HG03135 (cell line): ENCODE data around the gene RALGAPB.
"Not testable (repeated sequence)": the region's sequence is repeated elsewhere in the genome, so short reads cannot be mapped to it uniquely, and the experiment has no call there.

Experiments used
- ATAC-seq: cut with Tn5 transposase; IDR thresholded peaks from one replicate; pipeline ENCODE4 v1.9.1; 2021; ENCODE audit warnings: mild to moderate bottlenecking, moderate library complexity; ENCODE audit not compliant: unreplicated experiment

Gene RALGAPB

DNA sequence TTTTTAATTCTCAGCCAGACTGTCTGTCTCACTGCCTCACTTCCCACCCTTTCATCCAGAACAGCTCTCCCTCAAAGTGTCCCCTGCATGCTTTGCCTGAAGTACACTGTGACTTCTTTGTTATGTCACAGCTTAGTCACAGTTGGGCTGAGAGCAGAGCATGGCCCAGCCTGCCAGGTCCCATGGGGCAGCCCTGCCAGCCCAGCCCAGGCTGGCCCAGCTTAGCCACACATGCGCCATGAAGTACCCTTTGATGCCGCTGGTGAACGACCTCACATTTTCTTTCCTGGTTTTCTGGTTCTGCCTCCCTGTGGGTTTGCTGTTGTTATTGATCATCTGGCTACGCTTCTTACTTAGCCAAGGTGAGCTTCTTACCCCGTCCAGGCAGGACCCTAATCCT is 108.4 kb downstream of the RALGAPB start, which contains the start of gene ADIG:
TSS of gene ADIG (plus strand) at position 185 of the 400 bp plus-strand sequence. CDS start at position 239, 54 bp downstream.
- ATAC-seq: no peak

DNA sequence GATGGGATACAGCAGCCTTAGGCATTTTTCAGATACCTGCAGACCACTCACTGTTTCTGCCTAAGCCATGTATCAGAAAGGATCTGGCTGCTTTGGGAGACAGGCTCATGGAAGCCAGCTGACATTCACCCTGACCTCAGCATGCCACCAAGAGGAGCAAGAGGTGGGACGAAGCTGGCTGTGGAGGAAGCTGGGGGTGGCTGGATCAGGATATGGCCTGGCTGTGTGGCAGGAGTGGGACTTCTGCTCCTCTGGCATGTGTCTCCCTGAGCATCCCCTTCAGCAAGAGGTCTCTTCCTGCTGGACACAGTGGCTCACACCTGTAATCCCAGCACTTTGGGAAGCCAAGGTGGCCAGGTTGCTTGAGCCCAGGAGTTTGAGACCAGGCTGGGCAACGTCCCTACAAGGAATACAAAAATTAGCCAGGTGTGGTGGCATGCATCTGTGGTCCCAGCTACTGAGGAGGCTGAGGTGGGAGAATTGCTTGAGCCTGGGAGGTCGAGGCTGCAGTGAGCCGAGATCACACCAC is 109.3 kb downstream of the RALGAPB start:
- no peak for ATAC-seq

DNA sequence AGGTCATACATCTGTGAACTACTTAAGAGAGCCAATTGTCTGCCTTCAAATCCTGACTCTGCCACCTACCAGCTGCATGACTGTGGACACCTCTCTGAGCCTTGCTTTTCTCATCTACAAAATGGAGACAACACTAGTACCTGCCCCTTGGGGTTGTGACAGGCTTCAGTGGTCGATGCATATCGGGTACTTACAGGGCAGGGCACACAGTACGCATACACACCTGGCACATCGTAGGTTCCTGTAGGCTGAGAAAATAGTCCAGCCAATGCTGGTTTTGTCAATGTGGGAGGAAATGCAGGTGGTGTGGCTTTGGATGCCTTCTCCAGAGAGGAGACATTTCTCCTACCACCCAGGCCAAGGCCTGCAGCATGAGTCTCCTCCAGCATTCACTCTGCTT is 110.7 kb downstream of the RALGAPB start:
- ATAC-seq: no peak

DNA sequence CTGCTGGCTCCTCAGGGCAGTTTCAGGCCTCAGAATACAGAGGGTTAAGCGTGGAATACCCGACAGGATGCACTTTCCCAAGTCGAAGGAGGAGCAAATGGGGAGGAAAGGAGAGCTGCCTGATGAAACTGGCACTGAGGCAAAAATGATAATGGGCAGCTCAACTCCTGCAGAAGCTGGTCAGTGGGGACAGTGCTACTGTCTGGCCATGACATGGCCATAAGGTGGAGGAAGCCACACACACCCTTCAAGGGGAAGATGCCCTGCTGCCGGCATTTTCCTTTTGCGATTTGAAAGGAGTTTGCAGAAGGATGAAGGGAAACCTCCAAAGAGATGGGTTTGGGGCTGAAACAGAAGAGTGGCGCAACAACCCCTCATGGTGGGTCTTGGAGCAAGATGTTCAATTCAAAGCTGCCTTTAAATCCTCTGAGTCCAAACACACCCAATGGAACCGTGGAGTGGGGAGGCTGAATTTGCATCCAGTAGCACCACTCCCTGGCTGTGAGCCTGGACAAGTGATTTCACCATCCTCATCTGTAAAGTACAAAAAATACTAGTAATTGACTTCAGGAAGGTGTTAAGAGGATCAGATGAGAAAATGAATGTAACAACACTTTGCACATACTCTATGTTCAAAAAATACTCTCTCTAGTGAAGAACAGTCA is 111.6 kb downstream of the RALGAPB start:
- no peak for ATAC-seq

DNA sequence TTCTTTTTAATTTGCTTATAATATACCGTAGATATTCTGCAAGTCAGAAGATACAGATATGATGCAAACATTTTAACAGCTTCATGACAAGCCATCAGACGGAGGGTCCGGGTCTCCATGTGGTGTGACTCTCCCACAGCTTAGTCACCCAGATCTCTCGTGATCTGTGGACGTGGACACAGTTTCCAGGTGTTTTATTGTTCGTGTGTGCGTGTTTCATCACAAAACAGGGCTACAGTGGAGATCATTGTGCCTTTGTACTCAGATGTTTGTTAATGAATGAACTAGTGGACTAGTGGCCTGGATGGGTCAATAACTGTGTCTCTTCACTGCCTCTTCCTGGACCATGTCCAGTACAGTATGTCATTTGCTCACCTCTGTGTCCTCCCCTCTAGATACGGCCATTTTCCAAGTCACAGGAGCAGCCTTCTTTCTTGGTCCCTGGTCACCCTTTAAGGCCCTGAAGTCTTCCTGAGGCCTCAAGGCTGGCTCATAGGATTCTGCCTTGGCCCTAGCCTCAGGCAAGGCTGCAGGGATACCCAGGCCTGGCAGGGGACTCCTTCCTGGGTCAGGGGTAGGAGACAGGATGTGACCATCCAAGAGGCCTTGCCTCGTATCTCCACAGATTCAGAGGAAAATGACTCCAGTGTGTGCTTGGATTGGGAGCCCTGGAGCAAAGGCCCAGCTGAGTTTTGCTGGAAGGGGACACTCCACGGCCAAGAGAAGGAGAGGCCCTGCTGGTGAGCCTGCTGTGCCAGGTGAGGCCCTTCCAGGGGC is 112.9 kb downstream of the RALGAPB start:
- ATAC-seq: no peak

DNA sequence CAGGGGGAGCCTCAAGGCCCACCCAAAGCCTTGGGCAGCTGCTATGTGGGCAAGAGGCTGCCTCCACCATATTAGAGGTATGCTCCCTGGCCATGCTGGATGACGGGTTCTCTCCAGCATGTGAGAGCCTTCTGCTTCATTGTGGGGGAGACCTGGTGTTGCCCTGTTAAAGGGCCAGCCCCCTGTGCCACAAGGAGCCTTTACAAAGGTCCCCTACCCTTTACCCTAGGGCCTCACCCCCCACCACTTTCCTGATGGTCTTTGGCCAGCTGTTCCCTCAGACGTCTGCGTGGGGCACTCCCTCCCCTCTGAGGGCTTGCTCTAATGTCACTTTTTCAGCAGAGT is 113.5 kb downstream of the RALGAPB start:
- no peak for ATAC-seq

DNA sequence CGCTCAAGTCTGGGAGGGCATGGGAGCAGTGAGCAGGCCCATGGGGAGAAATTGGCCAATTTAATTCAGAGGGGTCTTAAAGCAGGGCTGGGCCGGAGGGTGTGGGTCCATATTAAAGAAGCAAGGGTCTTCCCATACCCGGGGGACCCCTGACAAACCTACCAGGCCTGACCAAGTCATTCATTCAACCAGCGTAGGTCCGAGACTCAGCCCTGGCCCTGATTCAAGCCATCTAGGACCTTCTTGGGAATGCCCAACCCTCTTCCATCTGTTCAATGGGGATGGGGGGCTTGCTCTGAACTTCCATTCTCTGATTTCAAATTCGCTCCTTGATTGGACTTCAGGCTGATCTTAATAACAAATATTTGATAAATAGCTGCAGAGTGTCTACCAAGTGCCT is 115.7 kb downstream of the RALGAPB start:
- no peak for ATAC-seq

DNA sequence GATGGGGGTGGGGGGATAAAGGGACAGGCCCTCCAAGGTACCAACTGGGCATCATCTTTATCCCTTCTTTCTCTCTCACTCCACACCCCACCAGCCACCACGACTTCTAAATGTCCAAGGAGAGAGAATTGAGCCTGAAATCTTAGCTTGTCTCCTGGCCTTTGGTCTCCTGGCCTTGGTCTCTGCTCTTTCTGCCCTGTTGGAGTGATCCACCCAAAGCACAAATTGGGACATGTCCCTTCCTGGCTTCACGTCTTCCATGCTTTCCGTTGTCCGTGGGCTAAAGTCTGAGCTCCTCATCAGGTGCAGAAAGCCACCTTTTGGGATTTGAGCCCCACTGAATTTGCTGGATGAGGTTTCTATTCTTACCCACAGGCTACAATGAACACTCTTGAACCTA is 116.7 kb downstream of the RALGAPB start:
- no peak for ATAC-seq

DNA sequence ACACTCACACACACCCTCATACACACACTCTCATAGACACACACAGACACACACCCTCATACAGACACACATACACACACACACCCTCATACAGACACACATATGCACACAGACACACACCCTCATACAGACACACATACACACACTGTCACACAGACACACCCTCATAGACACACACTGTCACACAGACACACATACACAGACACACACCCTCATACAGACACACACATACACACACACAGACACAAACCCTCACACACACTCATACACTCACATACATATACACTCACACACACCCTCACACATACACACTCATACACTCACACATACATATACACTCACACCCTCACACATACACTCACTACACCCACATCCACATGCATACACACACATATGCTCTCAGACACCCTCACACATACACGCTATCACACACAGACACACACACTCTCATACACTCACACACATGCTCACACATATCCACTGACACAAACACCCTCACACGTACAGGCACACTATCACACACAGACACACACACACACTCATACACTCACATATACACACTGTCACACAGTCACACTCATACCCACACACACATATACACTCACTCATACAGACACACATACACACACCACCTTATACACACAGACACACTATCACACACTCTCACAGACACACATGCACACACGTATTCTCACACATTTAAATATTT is 117.5 kb downstream of the RALGAPB start:
- ATAC-seq: no peak

DNA sequence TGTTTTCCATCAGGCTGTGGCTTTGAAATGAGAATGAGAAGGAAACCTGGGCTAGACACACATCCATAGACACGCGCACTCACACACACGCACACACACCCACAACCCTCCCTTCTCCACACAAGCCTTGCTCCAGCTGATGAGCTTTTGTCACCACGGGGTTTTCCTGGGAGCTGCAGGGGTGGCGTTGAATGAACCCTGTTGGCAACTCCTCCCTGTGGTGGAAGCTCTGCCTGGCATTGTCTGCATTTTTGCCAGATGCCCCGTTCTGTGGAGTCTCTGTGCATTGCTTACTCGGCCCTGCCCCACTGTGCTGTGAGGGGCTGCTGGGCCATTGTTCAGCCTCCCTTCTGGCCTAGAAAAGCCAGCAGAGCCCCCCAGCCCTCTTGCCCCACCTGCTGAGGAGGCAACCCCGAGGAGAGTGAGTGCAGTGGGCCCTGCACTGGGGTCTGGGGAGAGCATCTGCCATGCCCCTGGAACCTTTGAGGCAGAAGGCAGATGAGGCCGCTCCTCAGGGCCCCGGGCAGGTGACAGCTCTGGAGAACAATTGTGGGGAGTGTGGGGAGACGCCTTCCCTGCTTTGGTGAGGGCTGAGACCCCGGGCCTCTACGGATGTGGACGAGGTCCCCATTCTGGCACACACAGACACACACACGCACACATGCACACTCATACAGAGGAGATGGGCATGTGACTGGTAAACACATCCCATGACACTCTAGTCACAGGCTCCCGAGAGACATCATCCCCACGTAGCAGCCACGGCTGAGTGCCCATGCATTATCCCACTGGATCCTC is 118.2 kb downstream of the RALGAPB start:
- no peak for ATAC-seq

DNA sequence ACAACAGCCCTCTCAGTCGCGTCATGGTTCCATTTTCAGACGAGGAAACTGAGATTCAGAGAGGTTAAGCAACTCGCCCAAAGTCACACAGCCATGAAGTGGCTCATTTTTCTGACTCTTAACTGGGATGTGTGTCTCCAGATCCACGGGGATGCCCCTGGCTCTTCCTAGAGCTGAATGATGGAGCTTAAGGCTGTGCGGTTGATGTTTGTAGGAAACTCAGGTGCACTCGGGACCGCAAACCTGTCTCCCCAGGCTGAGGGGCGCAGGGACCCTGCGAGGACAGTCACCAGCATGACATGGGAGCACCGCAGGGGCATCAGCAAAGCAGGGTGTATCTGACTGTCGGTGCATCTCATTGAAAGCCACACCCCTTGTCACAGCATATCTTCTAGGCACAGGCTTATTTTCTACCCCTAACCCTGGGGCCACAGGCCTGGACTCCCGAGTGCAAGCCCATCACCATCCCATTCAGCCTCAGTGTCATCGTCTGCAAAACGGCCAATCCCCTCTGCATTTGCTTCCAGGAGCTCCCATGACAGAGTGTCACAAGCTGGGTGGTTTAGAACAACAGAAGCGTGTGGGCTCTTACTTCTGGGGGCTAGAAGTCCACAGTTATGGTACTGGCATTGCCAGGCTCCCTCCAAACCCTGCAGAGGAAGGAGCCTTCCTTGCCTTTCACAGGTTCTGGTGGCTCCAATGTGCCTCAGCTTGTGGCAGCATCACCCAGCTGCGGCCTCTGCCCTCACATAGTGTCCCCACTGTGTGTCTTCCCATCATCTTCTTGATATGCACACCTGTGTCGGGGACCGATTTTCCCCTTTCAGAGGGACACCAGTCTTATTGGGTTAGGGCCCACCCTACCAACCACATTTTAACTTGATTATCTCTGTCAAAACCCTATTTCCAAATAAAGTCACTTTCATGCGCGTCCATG is 119.1 kb downstream of the RALGAPB start:
- ATAC-seq: no peak

DNA sequence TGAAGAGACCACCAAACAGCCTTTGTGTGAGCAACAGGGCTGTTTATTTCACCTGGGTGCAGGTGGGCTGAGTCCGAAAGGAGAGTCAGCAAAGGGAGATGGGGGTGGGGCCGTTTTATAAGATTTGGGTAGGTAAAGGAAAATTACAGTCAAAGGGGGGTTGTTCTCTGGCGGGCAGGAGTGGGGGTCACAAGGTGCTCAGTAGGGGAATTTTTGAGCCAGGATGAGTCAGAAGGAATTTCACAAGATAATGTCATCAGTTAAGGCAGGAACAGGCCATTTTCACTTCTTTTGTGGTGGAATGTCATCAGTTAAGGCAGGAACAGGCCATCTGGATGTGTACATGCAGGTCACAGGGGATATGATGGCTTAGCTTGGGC is 119.8 kb downstream of the RALGAPB start:
- not testable (repeated sequence) for ATAC-seq

DNA sequence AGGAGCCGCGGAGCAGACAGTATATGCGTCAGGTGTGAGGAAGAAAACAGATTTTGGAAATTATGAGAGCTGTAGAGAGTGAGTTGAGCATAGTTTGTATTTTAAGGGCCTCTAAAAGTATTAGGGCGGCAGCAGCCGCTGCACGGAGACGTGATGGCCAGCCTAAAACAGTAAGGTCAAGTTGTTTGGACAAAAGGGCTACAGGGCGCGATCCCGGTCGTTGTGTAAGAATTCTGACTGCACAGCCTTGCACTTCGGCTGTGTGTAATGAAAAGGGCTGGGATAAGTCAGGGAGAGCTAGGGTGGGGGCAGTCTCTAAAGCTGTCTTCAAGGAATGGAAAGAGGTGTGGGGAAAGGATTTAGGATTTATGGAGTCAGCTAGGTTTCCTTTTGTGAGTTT is 121.6 kb downstream of the RALGAPB start:
- not testable (repeated sequence) for ATAC-seq

DNA sequence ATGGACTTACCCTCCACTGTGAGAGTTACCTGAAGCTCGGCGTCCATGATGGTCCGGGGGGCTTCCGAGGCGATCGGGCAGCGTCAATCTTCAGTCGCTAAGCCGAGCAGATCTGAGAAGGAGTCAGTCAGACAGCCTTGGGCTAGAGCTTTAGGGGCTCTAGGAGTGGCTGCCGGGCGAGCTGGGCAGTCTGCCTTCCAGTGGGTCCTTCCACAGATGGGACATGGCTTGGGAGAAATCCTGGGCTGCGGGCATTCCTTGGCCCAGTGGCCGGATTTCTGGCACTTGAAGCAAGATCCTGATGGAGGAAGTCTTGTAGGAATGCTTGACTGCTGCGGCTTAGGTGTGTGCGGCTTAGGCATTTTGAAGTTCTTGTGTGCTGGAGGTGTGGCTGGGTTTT is 123.2 kb downstream of the RALGAPB start:
- ATAC-seq: not testable (repeated sequence)

DNA sequence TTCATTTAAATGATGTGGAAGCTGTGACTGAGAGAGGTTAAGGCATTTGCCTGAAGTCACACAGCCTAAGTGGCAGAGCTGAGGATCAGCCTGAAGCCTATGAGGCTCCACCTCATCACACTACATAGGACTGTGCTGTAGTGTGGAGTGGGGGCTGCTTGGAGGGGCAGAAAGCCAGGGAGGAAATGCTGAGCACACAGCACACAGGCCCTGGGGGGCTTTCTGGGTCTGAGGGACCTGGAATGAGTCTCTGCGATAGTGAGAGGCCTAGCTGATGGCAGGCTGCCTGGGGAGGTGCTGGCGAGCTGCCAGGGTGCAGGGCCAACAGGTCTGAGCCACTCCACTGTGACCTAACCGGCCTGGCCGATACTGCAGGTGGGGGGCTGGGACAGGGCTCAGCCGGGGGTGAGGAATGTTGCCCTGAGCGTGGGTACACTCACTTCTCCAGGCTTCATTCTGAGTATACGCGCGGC is 126.8 kb downstream of the RALGAPB start:
- no peak for ATAC-seq

DNA sequence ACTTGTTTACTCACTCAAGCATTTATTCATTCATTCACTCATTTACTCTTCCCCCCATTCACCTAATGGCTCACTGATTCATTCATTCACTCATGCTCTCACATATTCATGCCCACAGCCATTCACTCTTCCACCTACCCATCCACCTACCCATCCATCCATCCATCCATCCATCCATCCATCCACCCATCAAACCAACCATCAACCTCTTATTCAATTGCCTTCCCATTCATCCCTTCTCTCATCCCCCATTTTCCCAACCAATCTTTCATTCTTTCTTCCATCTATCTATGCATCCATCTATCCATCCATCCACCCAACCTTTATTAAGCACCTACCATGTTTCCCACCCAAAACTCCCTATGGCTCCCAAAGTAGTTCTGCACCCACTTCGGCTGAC is 127.4 kb downstream of the RALGAPB start:
- no peak for ATAC-seq

DNA sequence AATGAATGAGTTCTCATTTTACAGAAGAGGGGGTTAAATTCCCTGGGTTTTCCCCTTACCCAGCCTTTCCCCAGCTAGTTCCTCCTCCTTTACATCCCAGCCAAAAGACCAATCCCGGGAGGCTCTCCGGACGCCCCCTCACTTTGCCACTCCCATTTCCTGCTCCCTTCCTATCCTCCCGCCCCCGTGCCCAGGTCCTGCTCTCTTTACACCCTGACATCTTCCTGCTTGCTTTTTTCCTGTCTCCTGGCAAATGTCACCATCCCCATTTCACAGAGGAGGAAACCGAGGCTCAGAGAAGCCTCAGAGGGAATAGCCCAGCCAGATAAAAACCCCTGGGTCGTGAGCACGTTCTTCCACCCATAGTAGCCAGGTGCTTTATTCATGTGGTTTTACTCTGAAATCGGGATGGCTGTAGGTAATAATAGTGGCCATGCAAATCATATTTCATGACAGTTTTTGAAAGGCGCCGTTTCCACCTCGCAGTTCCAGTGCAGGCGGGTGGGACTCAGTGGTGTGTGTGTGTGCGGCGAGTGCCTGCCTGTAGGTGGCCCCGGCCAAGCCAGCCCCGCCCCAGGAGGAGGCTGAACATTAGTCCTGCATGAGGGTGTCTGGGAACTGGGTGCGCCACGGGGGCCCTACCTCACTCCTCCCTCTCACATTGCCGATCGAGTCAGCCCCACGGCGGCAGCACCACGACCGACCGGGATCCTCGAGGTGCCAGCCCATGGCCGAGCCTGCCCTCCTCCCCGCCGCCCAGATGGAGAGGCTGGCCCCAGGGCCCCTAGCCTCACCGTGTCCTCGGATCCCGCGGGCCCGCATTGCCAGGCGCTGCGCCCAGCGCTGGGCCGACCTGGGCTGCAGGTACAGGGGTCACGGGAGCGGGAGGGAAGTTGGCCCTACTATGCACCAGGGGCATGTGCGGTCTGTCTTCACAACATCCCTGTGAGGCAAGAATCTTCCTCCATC is 128.9 kb downstream of the RALGAPB start, which contains the start of gene ARHGAP40:
TSS of gene ARHGAP40 (plus strand) at position 594 of the 969 bp plus-strand sequence.
- no peak for ATAC-seq

DNA sequence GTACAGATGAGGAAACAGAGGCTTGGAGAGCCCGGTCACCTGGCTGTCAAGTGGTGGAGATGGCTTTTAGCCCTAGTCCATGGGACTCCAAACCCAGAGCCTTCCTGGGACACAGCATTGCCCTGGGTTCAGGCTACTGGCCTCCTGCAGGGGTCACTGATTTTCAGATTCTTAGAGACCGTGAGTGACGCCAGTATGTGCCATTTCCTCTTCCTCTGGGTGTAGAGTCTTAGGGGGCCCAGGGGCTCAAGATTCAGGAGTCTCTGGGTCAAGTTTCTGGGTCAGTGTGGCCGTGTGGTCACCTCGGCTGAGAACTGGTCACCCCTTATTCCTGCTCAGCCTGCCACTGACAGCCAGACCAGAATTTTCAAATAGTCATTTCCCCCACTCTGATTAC is 129.5 kb downstream of the RALGAPB start:
- ATAC-seq: no peak
